Renal pelvis (tissue), 4 donors: ENCODE results near the gene TARS3. TPM values are rescaled to one million over a fixed set of nuclear protein-coding genes. Genes with fewer than 3 reads are reported as not detected.

Experiments
- DNase-seq: peaks from one replicate; pipeline ENCODE4 v3.0.0-alpha.2; 2013
- polyA plus RNA-seq, 3 donors: library from polyadenylated mRNA; unstranded; fragments of 120-200 nt; gene quantifications; one replicate each; pipeline ENCODE4 v1.2.1, GENCODE V29; 2013; ENCODE audit not compliant: insufficient read length in 3 of 3

TARS3 gene
- polyA plus RNA-seq, 3 donors, result 19.4 to 23.1 (median 20.3) TPM

GRCh38 chr15:101609742-101610610 lies 114.3 kb downstream of the TARS3 start:
- DNase-seq, result no peak

- DNase-seq, result no peak
Observed at GRCh38 chr15:101608201-101608600, 116.1 kb downstream of the TARS3 start.

- no peak for DNase-seq
Observed at GRCh38 chr15:101607108-101607507, 117.2 kb downstream of the TARS3 start.

GRCh38 chr15:101604124-101604874 lies 120.0 kb downstream of the TARS3 start:
- DNase-seq, result no peak

Other genes starting within 250 kb of the TARS3 start
- gene PCSK6, start 234.8 kb downstream of the TARS3 start, polyA plus RNA-seq, result 10 to 100 TPM in 1 of 3 donors, 1 to 10 TPM in 2; 7.2 to 10.1 (median 7.2) TPM
- 10 to 100 TPM; 57.6 to 62.4 (median 60.4) TPM for gene TM2D3, start 72.1 kb downstream of the TARS3 start, polyA plus RNA-seq
- not detected for gene OR4F6, start 79.0 kb upstream of the TARS3 start, polyA plus RNA-seq
- under 1 TPM in 1 of 3 donors, not detected in 2; 0.04 TPM for gene OR4F15, start 87.7 kb upstream of the TARS3 start, polyA plus RNA-seq